DLD1 (cell line): ENCODE data around the gene ATOH8.

ENCODE experiments used
- in situ Hi-C: cut with HindIII; loops from 2 replicates; pipeline ENCODE4 v1.10.0; 2017; ENCODE audit warnings: low sequenced_read_pairs

Gene ATOH8

GRCh38 chr2:85718885-85719492 is 34.8 kb upstream of the ATOH8 start:
- in situ Hi-C loops: no loop called here

DNA sequence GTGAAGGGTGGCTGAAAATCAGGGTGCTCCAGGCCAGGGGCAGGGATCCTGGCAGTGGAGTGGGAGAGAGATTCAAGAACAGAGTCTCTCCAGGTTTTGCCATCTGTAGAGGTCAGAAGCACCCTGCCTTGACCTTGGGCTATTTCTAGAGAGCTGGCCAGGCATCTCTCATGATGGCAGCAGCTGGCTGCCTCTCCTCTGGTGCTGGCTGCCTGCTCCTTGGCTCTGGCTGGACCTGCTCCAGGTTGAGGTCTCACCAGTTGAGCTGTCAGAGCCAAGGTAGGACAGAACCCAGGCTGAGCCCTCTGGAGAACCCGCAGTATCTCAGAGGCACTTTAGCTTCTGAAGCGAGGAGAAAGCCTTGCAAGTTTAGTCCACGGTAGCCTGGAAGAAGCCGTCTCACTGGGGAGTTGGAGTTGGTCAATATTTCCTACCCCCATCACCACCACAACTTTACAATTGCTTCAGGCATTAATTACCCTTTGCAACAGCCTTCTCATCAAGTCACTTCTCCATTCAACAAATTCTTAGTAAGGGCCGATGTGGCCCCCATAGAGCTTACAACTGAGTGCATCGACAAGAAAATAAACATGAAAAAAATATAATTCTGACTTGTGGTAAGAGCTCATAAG is 34.1 kb upstream of the ATOH8 start:
- in situ Hi-C loops: loop anchor here (5.0 kb wide), 1 partner anchor 83 kb away; no protein-coding TSS in a partner anchor

- in situ Hi-C loops: loop anchor here (5.0 kb wide), 1 partner anchor 82 kb away; no protein-coding TSS in a partner anchor
These were observed 33.3 kb upstream of the ATOH8 start for GRCh38 chr2:85720533-85720932.

GRCh38 chr2:85721641-85722040 is 32.1 kb upstream of the ATOH8 start:
- in situ Hi-C loops: loop anchor here (5.0 kb wide), 1 partner anchor 81 kb away; no protein-coding TSS in a partner anchor

GRCh38 chr2:85722519-85722918 is 31.3 kb upstream of the ATOH8 start:
- in situ Hi-C loops: loop anchor here (5.0 kb wide), 1 partner anchor 80 kb away; no protein-coding TSS in a partner anchor

- in situ Hi-C loops: loop anchor here (5.0 kb wide), 1 partner anchor 78 kb away; no protein-coding TSS in a partner anchor
These were observed 30.0 kb upstream of the ATOH8 start for GRCh38 chr2:85723707-85724360.

- in situ Hi-C loops: loop anchor here (5.0 kb wide), 1 partner anchor 78 kb away; no protein-coding TSS in a partner anchor
These were observed 29.0 kb upstream of the ATOH8 start for GRCh38 chr2:85724731-85725181.

DNA sequence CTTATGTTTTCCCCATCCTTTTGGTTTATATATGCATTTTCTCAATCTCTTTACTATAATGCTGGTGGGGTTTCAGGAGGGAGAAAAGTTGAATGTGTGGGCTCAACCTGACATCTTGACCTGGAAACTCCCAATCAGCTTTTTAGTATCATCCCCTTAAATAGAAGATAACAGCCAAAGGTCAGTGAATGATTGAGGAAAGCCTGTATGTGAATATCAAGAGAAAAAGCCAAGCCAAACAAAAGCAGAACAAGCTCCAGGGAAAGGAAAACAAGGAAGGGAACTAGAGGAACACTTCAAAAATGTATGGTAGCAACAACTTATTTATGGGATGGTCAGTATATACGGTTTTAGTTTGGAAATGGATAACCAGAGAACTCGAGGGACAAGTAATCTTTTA is 28.3 kb upstream of the ATOH8 start:
- in situ Hi-C loops: no loop called here

DNA sequence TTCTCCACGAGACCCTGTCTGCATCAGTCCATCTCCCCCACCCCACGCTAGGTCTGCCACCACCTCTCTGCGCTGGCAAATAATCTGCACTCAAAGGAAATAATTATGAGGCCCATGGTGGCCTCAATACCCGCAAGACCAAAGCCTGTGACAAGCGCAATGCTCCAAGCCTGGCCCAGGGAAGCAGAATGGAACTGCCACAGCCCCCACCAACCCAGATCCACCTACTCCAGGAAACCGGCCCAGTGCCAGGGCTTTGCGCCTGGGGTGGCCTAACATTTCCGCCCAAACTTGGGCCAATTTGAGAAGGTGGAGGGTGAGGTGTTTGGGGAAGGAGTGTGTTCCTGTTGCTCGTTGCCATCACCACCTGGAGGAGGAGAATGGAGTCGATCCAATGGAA is 26.0 kb upstream of the ATOH8 start:
- in situ Hi-C loops: no loop called here

GRCh38 chr2:85728342-85728741 is 25.4 kb upstream of the ATOH8 start:
- in situ Hi-C loops: no loop called here

DNA sequence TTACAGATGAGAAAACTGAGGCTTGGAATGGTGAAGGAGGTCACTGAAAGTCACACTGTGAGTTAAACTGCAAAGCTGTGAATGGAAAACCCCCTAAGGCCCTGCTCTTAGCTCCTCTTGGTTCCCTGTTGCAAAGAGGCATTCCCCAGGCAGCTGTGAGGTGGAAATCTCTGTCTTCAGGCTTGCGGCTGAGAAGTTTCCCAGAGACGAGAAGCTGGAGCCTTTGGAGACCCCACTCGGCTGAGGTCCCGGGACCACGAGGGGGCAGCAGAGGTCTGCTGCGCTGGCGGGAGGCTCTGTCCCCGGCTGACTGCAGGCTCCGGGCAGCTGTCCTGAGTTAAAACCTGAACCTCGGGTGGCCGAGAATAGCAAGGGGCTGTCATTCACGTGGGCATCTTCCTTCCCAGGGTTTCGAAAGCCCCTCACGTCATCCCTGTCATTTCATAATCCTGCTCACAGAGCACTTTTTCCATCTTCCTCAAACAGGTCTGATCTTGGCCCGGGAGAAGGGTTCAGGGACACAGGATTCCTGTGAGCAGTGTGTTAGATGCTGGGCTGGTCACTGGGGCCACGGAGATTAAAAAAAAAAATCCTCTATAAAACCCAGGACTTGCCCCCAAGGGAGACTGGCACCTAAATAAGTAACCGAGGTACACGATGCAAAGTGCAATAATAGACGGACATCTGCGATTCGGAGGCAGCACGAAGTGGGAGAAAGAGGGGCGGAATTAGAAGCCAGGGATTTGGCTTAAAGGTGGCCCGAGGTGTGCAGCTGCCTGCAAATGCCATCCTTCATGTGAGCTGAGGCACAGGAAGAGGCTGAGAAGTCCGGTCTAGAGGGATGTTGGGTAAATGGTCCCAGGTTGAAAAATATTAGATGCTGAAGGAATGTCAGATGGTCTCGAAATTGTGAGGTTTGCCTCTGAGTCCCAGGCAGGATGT is 24.6 kb upstream of the ATOH8 start:
- in situ Hi-C loops: no loop called here

GRCh38 chr2:85729825-85730510 is 23.8 kb upstream of the ATOH8 start:
- in situ Hi-C loops: no loop called here

DNA sequence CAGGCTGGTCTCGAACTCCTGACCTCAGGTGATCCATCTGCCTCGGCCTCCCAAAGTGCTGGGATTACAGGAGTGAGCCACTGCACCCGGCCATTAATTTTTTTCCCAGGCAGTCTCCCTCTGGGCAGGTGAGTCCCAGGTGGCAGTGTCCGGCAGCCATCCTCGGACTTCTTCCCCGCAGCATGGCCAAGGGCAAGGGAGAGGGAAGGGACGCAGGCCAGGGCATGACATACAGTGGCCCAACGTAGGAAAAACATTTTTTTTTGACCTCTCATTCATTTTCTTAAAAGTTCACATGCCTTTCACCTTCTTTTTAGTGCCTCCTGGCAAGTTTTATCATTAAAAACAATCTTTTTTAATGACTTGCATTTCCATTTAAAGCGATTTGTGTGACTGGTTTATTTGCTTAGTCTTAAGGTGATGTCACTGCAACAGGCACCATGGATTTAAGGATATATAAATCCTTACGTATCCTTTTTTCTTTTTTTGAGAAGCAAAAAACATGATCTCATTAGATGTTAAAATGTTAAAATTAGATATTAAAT is 23.0 kb upstream of the ATOH8 start:
- in situ Hi-C loops: no loop called here

DNA sequence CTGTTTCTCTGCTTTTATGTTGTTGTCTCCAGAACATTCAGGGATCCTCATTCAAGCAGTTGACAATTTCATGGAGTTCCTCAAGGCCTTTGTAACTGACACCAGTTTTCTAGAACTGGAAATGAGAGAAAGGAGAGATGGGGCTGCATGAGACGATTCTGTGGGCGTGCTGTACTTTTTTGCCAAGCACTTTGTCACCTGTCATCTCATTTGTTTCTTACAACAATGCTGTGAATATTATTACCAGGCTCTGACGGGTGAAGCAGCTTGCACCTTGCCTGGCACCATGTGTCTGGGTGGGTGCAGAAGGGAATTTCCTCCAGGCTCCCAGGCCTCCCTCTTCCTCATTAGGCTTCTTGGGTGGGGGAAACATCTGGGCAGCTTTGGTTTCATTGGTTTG is 22.2 kb upstream of the ATOH8 start:
- in situ Hi-C loops: no loop called here

DNA sequence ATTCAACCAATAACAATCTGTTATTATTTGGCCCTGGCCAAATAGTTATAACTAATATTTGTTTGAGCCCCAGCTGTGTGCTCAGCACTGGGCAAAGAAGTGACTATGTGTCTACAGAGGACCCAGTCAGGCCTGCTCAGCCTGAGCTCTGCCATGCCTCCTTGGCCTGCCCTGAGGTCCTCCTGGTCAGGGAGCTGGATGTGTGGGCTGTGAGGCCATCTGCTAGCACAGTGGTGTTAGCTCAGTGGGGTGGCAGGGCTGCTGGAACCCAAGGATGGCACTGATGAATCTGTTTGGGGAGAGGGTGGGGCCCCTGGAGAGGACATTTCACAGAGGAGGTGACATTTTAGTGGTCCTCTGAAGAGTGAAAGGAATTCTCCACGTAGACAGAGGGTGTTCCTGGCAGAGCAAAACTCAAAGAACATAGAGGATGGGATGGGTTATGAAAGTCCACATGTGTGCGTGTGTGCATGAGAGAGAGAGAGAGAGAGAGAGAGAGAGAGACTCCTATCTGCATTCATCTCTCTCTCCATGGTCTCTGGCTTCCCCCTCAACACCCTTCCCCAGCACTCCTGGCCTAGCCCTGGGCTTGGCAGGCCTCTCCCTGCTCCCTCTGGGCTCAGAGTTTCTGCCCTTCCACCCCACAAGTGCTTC is 21.2 kb upstream of the ATOH8 start:
- in situ Hi-C loops: no loop called here

GRCh38 chr2:85733121-85733960 is 20.4 kb upstream of the ATOH8 start:
- in situ Hi-C loops: no loop called here

GRCh38 chr2:85734015-85734414 is 19.8 kb upstream of the ATOH8 start:
- in situ Hi-C loops: no loop called here

DNA sequence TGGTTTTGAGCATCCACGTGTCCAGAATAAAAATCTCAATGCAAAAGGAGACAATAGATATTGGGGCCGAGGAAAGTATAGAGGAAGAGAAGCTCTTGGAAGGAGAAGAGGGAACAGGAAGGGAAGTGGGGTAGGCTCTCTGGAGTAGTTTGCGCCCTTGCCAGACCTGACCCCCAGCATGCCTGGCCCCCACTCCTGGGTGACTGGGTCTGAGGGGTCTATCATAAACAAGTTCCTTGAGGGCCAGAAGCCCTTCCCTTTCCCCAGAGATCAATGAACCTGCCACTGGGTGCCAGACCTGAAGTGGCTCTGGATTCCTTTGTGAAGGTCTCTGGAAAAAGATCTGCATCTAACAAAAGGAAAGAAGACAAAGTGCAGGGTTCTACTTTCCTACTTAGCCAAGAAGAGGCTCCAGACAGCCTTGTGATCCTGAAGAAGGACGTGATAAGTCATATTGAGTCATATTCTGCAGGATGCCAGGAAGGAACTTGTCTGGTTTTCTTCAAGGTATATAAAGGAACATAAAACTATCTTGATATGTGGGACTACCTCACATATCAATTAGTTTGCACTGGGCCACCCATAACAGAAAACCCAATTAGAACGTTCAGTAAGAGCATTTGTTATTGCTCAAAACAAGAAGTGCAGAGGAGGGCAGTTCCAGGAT is 18.7 kb upstream of the ATOH8 start:
- in situ Hi-C loops: no loop called here
